Measurements from ENCODE around the gene BPIFB2. TPM values are rescaled to one million over a fixed set of nuclear protein-coding genes. Genes with fewer than 3 reads are reported as not detected.

The BPIFB2 gene
- total and polyA plus RNA-seq, 7 donors: not detected

DNA sequence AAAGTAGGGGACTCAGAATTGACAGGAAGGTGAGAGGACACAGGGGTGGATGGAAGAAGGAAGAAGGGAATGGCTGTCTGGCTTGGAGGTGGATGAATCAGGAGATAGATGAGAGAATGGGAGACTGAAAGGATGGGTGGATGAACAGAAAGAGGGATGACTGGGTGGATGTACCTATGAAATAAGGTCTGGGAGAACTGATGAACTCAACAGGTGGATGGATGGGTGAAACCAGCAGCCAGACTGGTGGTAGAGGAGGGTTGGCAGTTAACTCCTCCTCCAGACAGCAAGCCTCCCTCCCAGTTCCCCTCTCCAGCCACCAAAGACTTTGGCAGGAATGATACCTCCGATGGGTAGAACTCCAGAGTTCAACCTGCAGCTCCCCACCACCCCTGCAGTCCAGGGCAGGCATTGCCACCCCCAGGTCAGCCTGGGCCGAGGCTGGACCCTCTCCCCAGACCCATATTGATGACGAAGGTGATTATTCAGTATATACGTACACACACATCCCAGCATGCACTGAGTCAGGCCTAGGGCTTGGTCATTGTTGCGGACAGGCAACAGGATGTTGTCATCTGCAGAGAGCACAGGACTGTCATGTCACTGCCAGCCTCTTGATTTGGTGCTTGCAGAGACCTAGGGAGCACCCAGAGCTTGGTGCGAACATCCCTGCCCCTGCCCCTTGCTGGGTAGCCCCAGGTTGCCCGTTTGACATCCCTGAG, 5.3 kb upstream of the BPIFB2 start:
- no peaks in the 10 kb centered on the region for H3K36me3 ChIP-seq (ENCODE audit: insufficient read depth in 1 of 2, low read depth in 1 of 2)
- DNase-seq (no peak), ATAC-seq (no peak)
- intact Hi-C loops (cut with DNase I): no loop called here
- H3K27ac ChIP-seq: no peak overlapping the region
- TF ChIP-seq, protein P1, sequence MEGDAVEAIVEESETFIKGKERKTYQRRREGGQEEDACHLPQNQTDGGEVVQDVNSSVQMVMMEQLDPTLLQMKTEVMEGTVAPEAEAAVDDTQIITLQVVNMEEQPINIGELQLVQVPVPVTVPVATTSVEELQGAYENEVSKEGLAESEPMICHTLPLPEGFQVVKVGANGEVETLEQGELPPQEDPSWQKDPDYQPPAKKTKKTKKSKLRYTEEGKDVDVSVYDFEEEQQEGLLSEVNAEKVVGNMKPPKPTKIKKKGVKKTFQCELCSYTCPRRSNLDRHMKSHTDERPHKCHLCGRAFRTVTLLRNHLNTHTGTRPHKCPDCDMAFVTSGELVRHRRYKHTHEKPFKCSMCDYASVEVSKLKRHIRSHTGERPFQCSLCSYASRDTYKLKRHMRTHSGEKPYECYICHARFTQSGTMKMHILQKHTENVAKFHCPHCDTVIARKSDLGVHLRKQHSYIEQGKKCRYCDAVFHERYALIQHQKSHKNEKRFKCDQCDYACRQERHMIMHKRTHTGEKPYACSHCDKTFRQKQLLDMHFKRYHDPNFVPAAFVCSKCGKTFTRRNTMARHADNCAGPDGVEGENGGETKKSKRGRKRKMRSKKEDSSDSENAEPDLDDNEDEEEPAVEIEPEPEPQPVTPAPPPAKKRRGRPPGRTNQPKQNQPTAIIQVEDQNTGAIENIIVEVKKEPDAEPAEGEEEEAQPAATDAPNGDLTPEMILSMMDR (IDR thresholded peaks at IDR 0.05): no peak
- WGBS, 3 donors: 76 to 83% (median 81%) methylated on average over 7 of the region's 7 CpGs
- no peaks in the 10 kb centered on the region for H3K27me3 ChIP-seq (ENCODE audit: insufficient read depth in 3 of 3, low read length in 2 of 3)
- H3K4me3 ChIP-seq: no peak overlapping the region
- H3K9me3 ChIP-seq: no peaks in the 10 kb centered on the region
- no peaks in the 10 kb centered on the region for H3K4me1 ChIP-seq

DNA sequence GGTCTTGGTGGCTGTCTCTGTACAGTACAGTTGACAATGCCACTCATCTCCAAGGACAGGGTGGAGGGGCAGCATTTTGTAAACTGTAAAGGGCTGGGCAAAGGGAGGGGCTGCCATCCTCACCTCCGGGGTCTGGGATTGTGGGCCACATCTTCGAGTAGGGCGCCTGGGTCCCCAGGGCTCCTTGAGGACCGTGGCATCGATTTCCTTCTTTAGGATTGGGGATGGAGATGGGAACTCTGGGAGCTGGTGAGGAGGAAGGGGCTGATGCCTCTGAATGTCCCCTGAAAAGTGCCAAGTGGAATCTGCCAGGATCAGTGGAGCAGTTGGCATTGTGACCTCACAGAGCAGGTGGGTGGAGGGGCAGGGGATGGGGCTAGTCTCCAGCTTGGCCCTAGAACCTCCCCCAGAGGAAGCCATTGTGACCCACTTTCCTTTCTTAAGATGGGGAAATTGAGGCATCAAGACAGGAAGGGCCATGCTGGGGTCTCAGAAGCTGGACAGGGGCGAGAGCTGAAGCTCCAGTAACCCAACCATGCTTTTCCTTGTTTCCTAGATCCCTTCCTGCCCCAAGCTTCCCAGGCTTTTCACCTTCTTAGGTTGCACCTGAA, 3.3 kb upstream of the BPIFB2 start, which contains the start of gene SUN5:
TSS of gene SUN5 (minus strand) at position 293 of the 611 bp plus-strand sequence. CDS start at position 200, 93 bp downstream.
- Histone ChIP-seq H3K27ac (no peak within 1 kb of the TSS), H3K4me3 (no peak within 1 kb of the TSS), H3K4me1 (no peaks in the 10 kb centered on the region), H3K9me3 (no peaks in the 10 kb centered on the region), H3K36me3 (ENCODE audit: insufficient read depth in 1 of 2, low read depth in 1 of 2) (no peaks in the 10 kb centered on the region), H3K27me3 (ENCODE audit: insufficient read depth in 3 of 3, low read length in 2 of 3) (no peaks in the 10 kb centered on the region)
- intact Hi-C loops (cut with DNase I): loop anchor here in 1 of 2 donors (1.0 kb wide), 1 partner anchor 25 kb away; no protein-coding TSS in a partner anchor
- WGBS, 3 donors: 74 to 86% (median 78%) methylated on average over 6 of the region's 6 CpGs
- TF ChIP-seq, protein P1 (IDR thresholded peaks at IDR 0.05): no peak
- no peak for DNase-seq
- ATAC-seq: no peak

DNA sequence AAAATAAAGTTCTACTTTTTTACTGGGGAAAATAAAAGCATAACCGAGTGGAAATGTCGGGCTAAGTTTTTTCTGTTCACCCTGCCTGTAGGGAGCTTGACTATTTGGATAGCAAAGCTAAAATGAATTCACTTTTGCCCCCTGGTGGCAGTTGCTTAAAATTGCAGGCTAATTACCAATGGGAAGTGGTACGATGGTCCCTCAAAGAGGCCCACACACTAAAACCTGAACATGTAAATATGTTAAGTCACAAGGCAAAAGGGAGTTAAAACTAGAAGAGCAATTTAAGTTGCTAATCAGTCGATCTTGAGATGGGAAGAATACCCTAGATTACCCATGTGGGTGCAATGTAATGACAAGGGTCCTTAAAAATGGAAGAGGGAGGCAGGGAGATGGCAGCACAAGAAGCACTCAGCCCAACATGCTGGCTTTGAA, 2.4 kb upstream of the BPIFB2 start:
- Histone ChIP-seq H3K4me1 (no peaks in the 10 kb centered on the region), H3K27me3 (ENCODE audit: insufficient read depth in 3 of 3, low read length in 2 of 3) (peaks cover 0 to 4% (median 0%) of the 10 kb centered on the region in 3 donors), H3K27ac (no peak overlapping the region), H3K4me3 (no peak overlapping the region), H3K9me3 (no peaks in the 10 kb centered on the region), H3K36me3 (ENCODE audit: insufficient read depth in 1 of 2, low read depth in 1 of 2) (no peaks in the 10 kb centered on the region)
- intact Hi-C loops (cut with DNase I): no loop called here
- TF ChIP-seq, protein P1 (IDR thresholded peaks at IDR 0.05): peak; percentile 12
- ATAC-seq: no peak
- WGBS, 3 donors: 53 to 54% (median 53%) methylated on average over 4 of the region's 4 CpGs
- DNase-seq: no peak

DNA sequence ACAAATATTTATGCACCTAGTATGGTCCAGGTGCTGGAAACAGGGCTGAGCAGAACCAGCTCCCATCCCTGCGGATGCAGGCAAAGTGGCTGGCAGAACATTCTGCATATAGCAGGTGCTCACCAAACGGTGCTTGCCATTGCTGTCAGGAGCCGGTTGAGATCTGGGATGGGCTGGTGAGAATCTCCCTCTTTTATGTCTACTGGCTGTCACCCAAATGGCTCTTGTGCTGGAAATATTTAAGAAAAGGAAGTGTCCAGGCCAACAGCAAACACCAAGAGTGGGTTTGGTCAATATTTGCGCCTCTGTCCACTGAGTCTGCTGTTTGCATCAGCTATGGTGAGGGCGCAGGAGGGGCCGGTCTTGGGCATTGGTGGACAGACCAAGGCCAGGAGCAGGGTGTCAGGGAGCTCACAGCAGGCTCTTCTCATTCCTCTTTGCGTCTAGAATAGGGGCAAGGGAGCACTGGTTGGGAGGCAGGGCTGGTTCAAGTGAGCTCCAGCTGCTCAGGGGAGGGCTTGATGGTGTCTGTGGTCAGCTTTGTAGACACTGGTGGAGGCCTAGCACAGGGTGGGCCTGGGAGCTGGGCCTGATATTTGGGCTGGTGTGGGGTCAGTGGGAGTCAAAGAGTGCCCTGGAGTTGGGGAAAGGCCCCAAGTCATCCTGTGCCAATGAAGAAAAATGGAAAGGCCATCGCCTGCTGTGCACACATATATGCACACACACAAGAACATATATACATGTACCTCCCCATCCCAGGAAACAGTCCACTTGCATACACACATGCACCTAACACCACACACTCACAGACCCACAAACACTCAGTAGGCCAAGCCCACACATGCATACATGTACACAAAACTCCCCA, 1.4 kb upstream of the BPIFB2 start:
- TF ChIP-seq, protein P1 (IDR thresholded peaks at IDR 0.05): no peak
- intact Hi-C loops (cut with DNase I): no loop called here
- no peak overlapping the region for H3K27ac ChIP-seq
- ATAC-seq (no peak), DNase-seq (no peak)
- H3K36me3 ChIP-seq (ENCODE audit: insufficient read depth in 1 of 2, low read depth in 1 of 2): no peaks in the 10 kb centered on the region
- no peaks in the 10 kb centered on the region for H3K4me1 ChIP-seq
- WGBS, 3 donors: 60 to 71% (median 69%) methylated on average over 8 of the region's 8 CpGs
- no peaks in the 10 kb centered on the region for H3K9me3 ChIP-seq
- H3K27me3 ChIP-seq (ENCODE audit: insufficient read depth in 3 of 3, low read length in 2 of 3): peaks cover 0 to 12% (median 0%) of the 10 kb centered on the region in 3 donors
- no peak overlapping the region for H3K4me3 ChIP-seq
